DMS53 (cell line): Measurements from ENCODE around the gene MCF2.
"Not testable (repeated sequence)": the region's sequence is repeated elsewhere in the genome, so short reads cannot be mapped to it uniquely, and the experiment has no call there.

Source experiments
- DNase-seq: peaks from one replicate; lab custom pipeline; 2025; lab: John Stamatoyannopoulos, UW

Gene MCF2

GRCh38 chrX:139708067-139708466 lies at the start of gene MCF2:
MCF2 (minus strand) TSS chrX:139708167; CDS start chrX:139651744, 56,423 bp downstream.
- no peak for DNase-seq

GRCh38 chrX:139751053-139751452 lies 43.1 kb upstream of the MCF2 start:
- no peak for DNase-seq

- DNase-seq: no peak
These were observed 42.4 kb upstream of the MCF2 start for GRCh38 chrX:139750390-139750789.

GRCh38 chrX:139739138-139739537 lies 31.2 kb upstream of the MCF2 start:
- DNase-seq: peak; percentile 72

GRCh38 chrX:139738581-139738980 lies 30.6 kb upstream of the MCF2 start:
- peak; percentile 96 for DNase-seq

- no peak for DNase-seq
These were observed 28.2 kb upstream of the MCF2 start for GRCh38 chrX:139736151-139736550.

GRCh38 chrX:139734996-139735395 lies 27.0 kb upstream of the MCF2 start:
- no peak for DNase-seq

GRCh38 chrX:139725720-139726119 lies 17.8 kb upstream of the MCF2 start:
- no peak for DNase-seq

GRCh38 chrX:139724626-139725025 lies 16.7 kb upstream of the MCF2 start:
- DNase-seq: no peak

GRCh38 chrX:139720979-139721378 lies 13.0 kb upstream of the MCF2 start:
- DNase-seq: peak; percentile 76

GRCh38 chrX:139720136-139720535 lies 12.2 kb upstream of the MCF2 start:
- peak; percentile 76 for DNase-seq

- DNase-seq: no peak
These were observed 5.3 kb downstream of the MCF2 start for GRCh38 chrX:139702658-139703057.

GRCh38 chrX:139692908-139693307 lies 15.1 kb downstream of the MCF2 start:
- DNase-seq: peak; percentile 23

- peak; percentile 30 for DNase-seq
These were observed 15.5 kb downstream of the MCF2 start for GRCh38 chrX:139692506-139692849.

GRCh38 chrX:139691843-139692505 lies 16.0 kb downstream of the MCF2 start:
- DNase-seq: peak; percentile 68

GRCh38 chrX:139691493-139691842 lies 16.5 kb downstream of the MCF2 start:
- DNase-seq: peak; percentile 64

- not testable (repeated sequence) for DNase-seq
These were observed 22.8 kb downstream of the MCF2 start for GRCh38 chrX:139685175-139685574.

GRCh38 chrX:139680356-139680755 lies 27.6 kb downstream of the MCF2 start:
- DNase-seq: peak; percentile 5

- DNase-seq: no peak
These were observed 60.4 kb downstream of the MCF2 start for GRCh38 chrX:139647597-139647996.

- DNase-seq: no peak
These were observed 65.6 kb downstream of the MCF2 start for GRCh38 chrX:139642241-139642927.

GRCh38 chrX:139640259-139640658 lies 67.7 kb downstream of the MCF2 start:
- DNase-seq: no peak

GRCh38 chrX:139639253-139639652 lies 68.7 kb downstream of the MCF2 start:
- DNase-seq: no peak

GRCh38 chrX:139600105-139600504 lies 107.9 kb downstream of the MCF2 start:
- no peak for DNase-seq

GRCh38 chrX:139596068-139596467 lies 111.9 kb downstream of the MCF2 start:
- DNase-seq: no peak
